ENCODE data around the gene DDX10.

DDX10 gene

DNA sequence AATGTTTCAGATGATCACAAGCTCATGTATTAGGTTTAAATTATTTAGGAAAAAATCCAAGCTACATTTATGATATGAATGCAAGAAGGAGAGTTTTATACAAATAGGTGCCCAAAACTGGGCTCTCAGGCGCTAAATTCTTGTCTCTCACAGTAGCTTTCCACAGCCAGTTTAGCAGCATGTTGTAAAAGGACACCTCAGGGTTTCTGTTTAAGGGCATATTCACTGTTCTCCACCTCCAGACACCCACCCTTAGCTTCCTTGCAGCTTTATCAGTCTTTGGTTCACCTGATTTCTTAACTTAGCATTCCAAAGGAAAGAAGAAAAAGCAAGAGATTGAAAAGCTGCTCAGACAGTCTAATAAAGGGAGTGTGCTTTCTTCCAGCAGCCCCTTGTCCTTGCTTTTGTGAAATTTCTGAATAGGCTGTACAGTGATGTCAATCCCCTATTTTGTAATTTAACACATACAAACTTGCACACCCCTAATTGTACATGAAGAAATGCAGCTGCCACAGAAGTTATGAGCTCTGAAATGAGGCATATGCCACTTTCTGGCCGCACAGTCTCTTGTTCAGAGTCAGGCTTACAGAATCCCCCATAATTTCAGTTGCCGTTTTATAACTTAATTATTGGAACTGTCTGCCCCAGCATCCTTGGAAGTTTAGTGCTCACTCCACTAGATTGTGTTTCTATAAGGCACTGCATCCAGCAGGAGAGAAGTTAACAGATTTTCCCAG lies 262.1 kb downstream of the DDX10 start:
- Histone ChIP-seq H3K79me2 (ENCODE audit: control insufficient read depth, insufficient read depth, low read length) (no peaks in the 10 kb centered on the region), H3K56ac (ENCODE audit: low read length) (peak overlapping the region; percentile 18), H3K79me1 (ENCODE audit: low read length) (no peaks in the 10 kb centered on the region), H2AK5ac (ENCODE audit: low read length) (no peak overlapping the region), H3K18ac (ENCODE audit: low read length) (peak overlapping the region; percentile 92), H3K27ac (ENCODE audit: low read depth, low read length) (peak overlapping the region; percentile 43), H2BK120ac (ENCODE audit: low read depth, low read length) (peak overlapping the region; percentile 92), H3K27me3 (ENCODE audit: insufficient read depth, low read length, poor library complexity) (no peaks in the 10 kb centered on the region), H2BK15ac (replicated peaks; ENCODE audit: low read depth) (no peak overlapping the region), H3K9ac (ENCODE audit: low read length) (no peak overlapping the region), H3K4me3 (ENCODE audit: low read length) (no peak overlapping the region), H3K23ac (ENCODE audit: low read length) (no peak overlapping the region), H3K36me3 (ENCODE audit: control insufficient read depth, insufficient read depth, low read length) (no peaks in the 10 kb centered on the region), H2BK5ac (ENCODE audit: low read length) (no peak overlapping the region), H3K4ac (ENCODE audit: low read depth, low read length) (peak overlapping the region; percentile 36), H3K4me1 (ENCODE audit: control insufficient read depth, low read depth, low read length) (peaks cover 4% of the 10 kb centered on the region), H4K5ac (ENCODE audit: low read length) (peak overlapping the region; percentile 2), H4K8ac (ENCODE audit: low read depth, low read length) (peak overlapping the region; percentile 93), H3K4me2 (ENCODE audit: low read length) (no peak overlapping the region)
- peak; percentile 66 for DNase-seq
- no CpG with 5 or more reads among the region's 3 CpGs for WGBS (ENCODE audit: extremely low coverage, insufficient coverage, low lambda C conversion rate)

DNA sequence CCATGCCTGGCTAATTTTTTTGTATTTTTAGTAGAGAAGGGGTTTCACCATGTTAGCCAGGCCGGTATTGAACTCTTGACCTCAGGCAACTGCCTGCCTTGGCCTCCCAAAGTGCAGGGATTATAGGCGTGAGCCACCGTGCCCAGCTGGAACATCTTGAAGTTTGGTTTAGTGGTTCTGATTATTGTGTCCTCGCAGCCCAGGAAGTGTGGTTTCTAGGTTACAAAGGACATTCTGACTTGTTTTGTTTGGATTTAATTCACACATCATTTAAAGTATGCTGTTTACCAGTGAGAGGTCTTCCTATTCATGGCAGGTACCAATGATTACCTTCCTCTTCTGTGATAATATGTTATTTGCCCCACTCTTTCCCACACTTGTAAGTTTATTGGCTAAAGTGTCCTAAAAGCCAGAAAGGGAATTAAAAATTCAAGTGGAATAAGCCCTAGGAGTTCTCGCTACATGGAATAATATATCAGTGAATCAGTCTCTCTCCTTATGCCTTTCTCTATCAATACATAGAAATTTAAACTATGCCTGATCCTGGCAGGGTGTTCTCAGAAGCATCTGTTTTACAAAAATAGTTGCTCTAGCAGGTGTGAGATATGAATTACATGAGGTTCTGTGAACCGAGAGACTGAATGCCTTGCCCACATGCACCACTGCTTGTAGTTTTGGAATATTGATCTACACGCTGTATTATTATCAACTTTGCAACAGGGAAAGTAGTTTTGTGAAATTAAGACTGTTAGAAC lies 263.1 kb downstream of the DDX10 start:
- H2AK5ac ChIP-seq (ENCODE audit: low read length), result no peak overlapping the region
- H2BK120ac ChIP-seq (ENCODE audit: low read depth, low read length), result no peak overlapping the region
- H3K4ac ChIP-seq (ENCODE audit: low read depth, low read length), result no peak overlapping the region
- no peaks in the 10 kb centered on the region for H3K36me3 ChIP-seq (ENCODE audit: control insufficient read depth, insufficient read depth, low read length)
- H3K4me2 ChIP-seq (ENCODE audit: low read length), result no peak overlapping the region
- no peak overlapping the region for H4K8ac ChIP-seq (ENCODE audit: low read depth, low read length)
- no peak overlapping the region for H3K9ac ChIP-seq (ENCODE audit: low read length)
- H3K79me2 ChIP-seq (ENCODE audit: control insufficient read depth, insufficient read depth, low read length), result no peaks in the 10 kb centered on the region
- no peak overlapping the region for H2BK5ac ChIP-seq (ENCODE audit: low read length)
- H3K27ac ChIP-seq (ENCODE audit: low read depth, low read length), result peak overlapping the region; percentile 42
- H3K18ac ChIP-seq (ENCODE audit: low read length), result no peak overlapping the region
- peak; percentile 86 for DNase-seq
- no CpG with 5 or more reads among the region's 7 CpGs for WGBS (ENCODE audit: extremely low coverage, insufficient coverage, low lambda C conversion rate)
- H3K4me1 ChIP-seq (ENCODE audit: control insufficient read depth, low read depth, low read length), result peaks cover 4% of the 10 kb centered on the region
- H3K23ac ChIP-seq (ENCODE audit: low read length), result no peak overlapping the region
- H3K79me1 ChIP-seq (ENCODE audit: low read length), result no peaks in the 10 kb centered on the region
- no peaks in the 10 kb centered on the region for H3K27me3 ChIP-seq (ENCODE audit: insufficient read depth, low read length, poor library complexity)
- no peak overlapping the region for H3K56ac ChIP-seq (ENCODE audit: low read length)
- no peak overlapping the region for H2BK15ac ChIP-seq (replicated peaks; ENCODE audit: low read depth)
- H4K5ac ChIP-seq (ENCODE audit: low read length), result no peak overlapping the region
- H3K4me3 ChIP-seq (ENCODE audit: low read length), result no peak overlapping the region

DNA sequence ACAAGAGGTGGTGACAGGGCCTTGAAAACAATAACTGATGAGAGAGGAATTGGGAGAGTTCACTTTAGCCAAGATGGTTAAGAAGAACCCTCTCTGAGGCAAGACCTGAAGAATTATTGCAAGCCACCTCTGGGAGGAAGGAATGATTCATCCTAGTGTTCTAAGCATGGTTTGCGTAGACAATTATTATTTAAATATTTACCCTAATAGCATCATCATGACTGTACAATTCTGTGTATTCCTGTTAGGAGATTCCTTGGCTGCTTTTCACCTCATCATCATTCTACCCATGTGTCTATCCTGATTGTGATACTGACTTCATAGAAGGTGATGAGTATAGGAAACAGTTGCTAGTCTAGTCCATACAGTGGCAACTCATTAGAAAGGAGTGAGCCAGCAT lies 264.4 kb downstream of the DDX10 start:
- Histone ChIP-seq H3K36me3 (ENCODE audit: control insufficient read depth, insufficient read depth, low read length) (no peaks in the 10 kb centered on the region), H4K5ac (ENCODE audit: low read length) (no peak overlapping the region), H3K79me2 (ENCODE audit: control insufficient read depth, insufficient read depth, low read length) (no peaks in the 10 kb centered on the region), H3K27me3 (ENCODE audit: insufficient read depth, low read length, poor library complexity) (no peaks in the 10 kb centered on the region), H3K4me3 (ENCODE audit: low read length) (no peak overlapping the region), H3K9ac (ENCODE audit: low read length) (no peak overlapping the region), H3K18ac (ENCODE audit: low read length) (peak overlapping the region; percentile 68), H2AK5ac (ENCODE audit: low read length) (no peak overlapping the region), H3K56ac (ENCODE audit: low read length) (no peak overlapping the region), H3K79me1 (ENCODE audit: low read length) (no peaks in the 10 kb centered on the region), H3K27ac (ENCODE audit: low read depth, low read length) (no peak overlapping the region), H3K4ac (ENCODE audit: low read depth, low read length) (no peak overlapping the region), H2BK120ac (ENCODE audit: low read depth, low read length) (no peak overlapping the region), H2BK15ac (replicated peaks; ENCODE audit: low read depth) (no peak overlapping the region), H3K23ac (ENCODE audit: low read length) (no peak overlapping the region), H4K8ac (ENCODE audit: low read depth, low read length) (no peak overlapping the region), H2BK5ac (ENCODE audit: low read length) (no peak overlapping the region), H3K4me1 (ENCODE audit: control insufficient read depth, low read depth, low read length) (peaks cover 5% of the 10 kb centered on the region), H3K4me2 (ENCODE audit: low read length) (no peak overlapping the region)
- WGBS (ENCODE audit: extremely low coverage, insufficient coverage, low lambda C conversion rate), result no CpG with 5 or more reads among the region's 1 CpG
- no peak for DNase-seq

DNA sequence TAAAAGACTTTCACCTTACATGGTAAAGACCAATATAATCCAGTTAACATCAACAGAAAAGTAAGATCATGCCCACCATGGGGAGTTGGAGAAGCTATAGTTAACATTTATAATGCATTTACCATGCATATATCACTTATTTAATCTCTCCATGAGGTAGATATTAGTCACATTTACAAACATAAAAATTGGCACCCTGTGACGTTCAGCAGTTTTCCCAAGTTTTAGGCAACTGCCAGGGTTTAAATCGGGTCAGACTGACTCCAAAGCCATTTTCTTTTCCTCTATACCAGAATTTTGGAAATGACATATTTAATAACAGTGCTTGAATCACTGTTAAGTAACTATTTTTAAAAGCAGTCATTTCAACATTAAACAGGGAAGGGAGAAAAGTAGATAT lies 266.3 kb downstream of the DDX10 start:
- Histone ChIP-seq H3K23ac (ENCODE audit: low read length) (no peak overlapping the region), H3K18ac (ENCODE audit: low read length) (no peak overlapping the region), H3K27me3 (ENCODE audit: insufficient read depth, low read length, poor library complexity) (no peaks in the 10 kb centered on the region), H3K56ac (ENCODE audit: low read length) (no peak overlapping the region), H2BK5ac (ENCODE audit: low read length) (no peak overlapping the region), H2AK5ac (ENCODE audit: low read length) (no peak overlapping the region), H2BK15ac (replicated peaks; ENCODE audit: low read depth) (no peak overlapping the region), H2BK120ac (ENCODE audit: low read depth, low read length) (no peak overlapping the region), H3K4me1 (ENCODE audit: control insufficient read depth, low read depth, low read length) (peaks cover 5% of the 10 kb centered on the region), H3K79me1 (ENCODE audit: low read length) (no peaks in the 10 kb centered on the region), H3K4ac (ENCODE audit: low read depth, low read length) (no peak overlapping the region), H3K79me2 (ENCODE audit: control insufficient read depth, insufficient read depth, low read length) (no peaks in the 10 kb centered on the region), H3K4me3 (ENCODE audit: low read length) (no peak overlapping the region), H4K5ac (ENCODE audit: low read length) (no peak overlapping the region), H3K4me2 (ENCODE audit: low read length) (no peak overlapping the region), H3K36me3 (ENCODE audit: control insufficient read depth, insufficient read depth, low read length) (no peaks in the 10 kb centered on the region), H3K9ac (ENCODE audit: low read length) (no peak overlapping the region), H4K8ac (ENCODE audit: low read depth, low read length) (no peak overlapping the region), H3K27ac (ENCODE audit: low read depth, low read length) (no peak overlapping the region)
- WGBS (ENCODE audit: extremely low coverage, insufficient coverage, low lambda C conversion rate), result no CpG with 5 or more reads among the region's 2 CpGs
- no peak for DNase-seq

DNA sequence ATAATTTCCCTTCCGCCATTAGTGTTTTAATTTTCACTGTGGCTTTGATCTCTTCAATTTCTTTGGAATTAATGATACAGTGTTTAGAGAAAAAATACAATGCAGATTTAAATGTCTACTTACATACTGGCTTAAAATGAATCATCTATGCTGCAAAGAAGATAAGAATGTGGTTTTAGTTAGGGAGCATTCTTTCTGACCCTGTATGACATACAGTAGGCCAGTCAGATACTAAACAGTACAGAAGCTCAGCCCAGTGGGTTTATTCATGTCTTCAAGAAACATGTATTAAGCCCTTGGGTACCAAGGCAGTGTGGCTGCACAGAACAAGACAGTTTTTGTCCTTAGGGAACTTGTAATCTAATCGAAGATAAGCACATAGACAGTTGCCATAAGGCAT lies 268.8 kb downstream of the DDX10 start:
- H3K27ac ChIP-seq (ENCODE audit: low read depth, low read length), result no peak overlapping the region
- H3K79me2 ChIP-seq (ENCODE audit: control insufficient read depth, insufficient read depth, low read length), result no peaks in the 10 kb centered on the region
- DNase-seq, result no peak

More for the DNA sequence above, 268.8 kb downstream of the DDX10 start:
- H4K5ac ChIP-seq (ENCODE audit: low read length), result no peak overlapping the region
- no peaks in the 10 kb centered on the region for H3K36me3 ChIP-seq (ENCODE audit: control insufficient read depth, insufficient read depth, low read length)
- H3K4me3 ChIP-seq (ENCODE audit: low read length), result no peak overlapping the region
- no peak overlapping the region for H3K9ac ChIP-seq (ENCODE audit: low read length)
- H3K4me2 ChIP-seq (ENCODE audit: low read length), result no peak overlapping the region
- no peak overlapping the region for H2BK120ac ChIP-seq (ENCODE audit: low read depth, low read length)
- no peak overlapping the region for H2BK5ac ChIP-seq (ENCODE audit: low read length)
- H3K27me3 ChIP-seq (ENCODE audit: insufficient read depth, low read length, poor library complexity), result no peaks in the 10 kb centered on the region
- no peak overlapping the region for H2AK5ac ChIP-seq (ENCODE audit: low read length)
- no peak overlapping the region for H3K4ac ChIP-seq (ENCODE audit: low read depth, low read length)
- H4K8ac ChIP-seq (ENCODE audit: low read depth, low read length), result no peak overlapping the region
- H2BK15ac ChIP-seq (replicated peaks; ENCODE audit: low read depth), result no peak overlapping the region
- H3K79me1 ChIP-seq (ENCODE audit: low read length), result no peaks in the 10 kb centered on the region
- H3K4me1 ChIP-seq (ENCODE audit: control insufficient read depth, low read depth, low read length), result peaks cover 1% of the 10 kb centered on the region
- H3K18ac ChIP-seq (ENCODE audit: low read length), result no peak overlapping the region
- H3K23ac ChIP-seq (ENCODE audit: low read length), result no peak overlapping the region
- no CpG with 5 or more reads among the region's 2 CpGs for WGBS (ENCODE audit: extremely low coverage, insufficient coverage, low lambda C conversion rate)
- H3K56ac ChIP-seq (ENCODE audit: low read length), result no peak overlapping the region

Measured in mesendoderm (in vitro differentiated cells).